Measurements from ENCODE around the gene CTNNA2.

Gene CTNNA2

GRCh38 chr2:80111185-80111584 lies 598.3 kb downstream of the CTNNA2 start:
- ATAC-seq (ENCODE audit: low read depth) (no peak), DNase-seq (ENCODE audit: low spot score in 2 of 2) (no peak)
- Mint-ChIP-seq H3K9me3 (peaks cover 6% of the 10 kb centered on the region), H3K36me3 (no peaks in the 10 kb centered on the region), H3K4me3 (no peak overlapping the region), H3K27me3 (no peaks in the 10 kb centered on the region), H3K4me1 (no peaks in the 10 kb centered on the region), H3K27ac (no peak overlapping the region)

DNA sequence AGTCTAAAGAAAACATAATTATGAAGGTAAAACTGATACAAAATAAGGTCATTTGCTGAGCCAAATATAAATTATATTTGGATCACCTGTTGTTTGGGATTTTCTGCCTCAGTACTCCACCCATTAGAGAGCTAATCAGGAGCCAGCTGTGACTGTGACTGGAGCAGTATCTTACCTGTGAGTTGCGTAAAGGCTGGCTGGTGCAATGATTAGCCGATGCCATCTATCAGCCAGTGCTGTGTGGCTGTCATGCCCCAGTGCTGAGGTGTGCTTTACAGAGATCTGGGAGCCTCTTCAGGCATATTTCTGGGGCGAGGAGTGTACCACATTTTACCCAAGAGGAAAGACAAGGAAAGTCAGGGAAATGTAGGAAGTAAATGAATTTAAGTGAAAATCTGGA lies 599.9 kb downstream of the CTNNA2 start:
- DNase-seq (ENCODE audit: low spot score in 2 of 2): no peak
- H3K27ac Mint-ChIP-seq: no peak overlapping the region
- H3K4me3 Mint-ChIP-seq: no peak overlapping the region
- no peaks in the 10 kb centered on the region for H3K4me1 Mint-ChIP-seq
- no peaks in the 10 kb centered on the region for H3K27me3 Mint-ChIP-seq
- ATAC-seq (ENCODE audit: low read depth): no peak
- H3K36me3 Mint-ChIP-seq: no peaks in the 10 kb centered on the region
- H3K9me3 Mint-ChIP-seq: peaks cover 8% of the 10 kb centered on the region

- Mint-ChIP-seq H3K27ac (no peak overlapping the region), H3K27me3 (no peaks in the 10 kb centered on the region), H3K9me3 (peaks cover 7% of the 10 kb centered on the region), H3K4me1 (no peaks in the 10 kb centered on the region), H3K36me3 (no peaks in the 10 kb centered on the region), H3K4me3 (no peak overlapping the region)
- ATAC-seq (ENCODE audit: low read depth) (no peak), DNase-seq (ENCODE audit: low spot score in 2 of 2) (no peak)
These were observed 600.5 kb downstream of the CTNNA2 start for GRCh38 chr2:80113399-80113798.

DNA sequence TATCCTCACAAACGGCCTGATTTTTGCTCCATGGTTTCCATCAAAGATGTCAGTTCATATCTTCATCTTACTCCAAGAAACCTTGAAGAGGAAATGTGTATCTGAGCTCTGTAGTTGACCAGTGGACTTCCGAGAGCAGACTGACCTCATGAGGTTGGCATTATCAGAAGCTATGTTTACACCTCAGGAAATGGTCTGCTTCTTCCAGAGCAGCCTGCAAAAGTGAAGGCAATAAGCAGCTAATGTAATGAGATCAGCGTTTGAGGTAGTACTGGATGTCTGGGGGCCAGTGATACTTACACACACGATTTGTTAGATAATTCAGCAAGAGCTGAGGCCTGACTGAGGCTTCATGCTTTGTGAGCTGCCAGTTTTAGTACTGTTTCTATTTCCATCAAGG lies 602.0 kb downstream of the CTNNA2 start:
- no peak for DNase-seq (ENCODE audit: low spot score in 2 of 2)
- Mint-ChIP-seq H3K27me3 (no peaks in the 10 kb centered on the region), H3K27ac (no peak overlapping the region), H3K9me3 (peaks cover 5% of the 10 kb centered on the region), H3K4me3 (no peak overlapping the region), H3K4me1 (no peaks in the 10 kb centered on the region), H3K36me3 (no peaks in the 10 kb centered on the region)
- ATAC-seq (ENCODE audit: low read depth): no peak

GRCh38 chr2:80117401-80117800 lies 604.5 kb downstream of the CTNNA2 start:
- Mint-ChIP-seq H3K4me3 (no peak overlapping the region), H3K36me3 (no peaks in the 10 kb centered on the region), H3K27me3 (no peaks in the 10 kb centered on the region), H3K4me1 (no peaks in the 10 kb centered on the region), H3K27ac (no peak overlapping the region), H3K9me3 (peaks cover 6% of the 10 kb centered on the region)
- DNase-seq (ENCODE audit: low spot score in 2 of 2): no peak
- no peak for ATAC-seq (ENCODE audit: low read depth)

DNA sequence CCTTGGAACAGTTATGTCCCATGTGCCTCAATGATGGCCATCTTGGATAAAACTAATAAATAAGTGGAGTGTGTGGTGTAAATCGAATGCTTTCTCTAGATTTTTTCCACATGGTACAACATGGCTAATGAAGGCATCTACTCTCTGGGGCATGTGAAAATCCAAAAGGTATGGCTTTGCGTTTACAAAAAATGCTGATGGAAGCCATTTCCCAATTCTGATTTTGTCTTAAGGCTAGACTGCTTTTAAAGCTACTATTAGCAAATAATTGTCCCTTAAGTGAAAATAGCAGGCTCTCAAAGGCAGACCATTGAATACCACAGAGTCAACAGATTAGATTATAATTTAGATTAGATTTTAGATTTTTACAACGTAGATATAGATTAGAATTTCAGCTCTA lies 608.0 kb downstream of the CTNNA2 start:
- Mint-ChIP-seq H3K9me3 (peaks cover 8% of the 10 kb centered on the region), H3K36me3 (no peaks in the 10 kb centered on the region), H3K4me1 (no peaks in the 10 kb centered on the region), H3K27me3 (no peaks in the 10 kb centered on the region), H3K27ac (no peak overlapping the region), H3K4me3 (no peak overlapping the region)
- no peak for DNase-seq (ENCODE audit: low spot score in 2 of 2)
- ATAC-seq (ENCODE audit: low read depth): no peak

DNA sequence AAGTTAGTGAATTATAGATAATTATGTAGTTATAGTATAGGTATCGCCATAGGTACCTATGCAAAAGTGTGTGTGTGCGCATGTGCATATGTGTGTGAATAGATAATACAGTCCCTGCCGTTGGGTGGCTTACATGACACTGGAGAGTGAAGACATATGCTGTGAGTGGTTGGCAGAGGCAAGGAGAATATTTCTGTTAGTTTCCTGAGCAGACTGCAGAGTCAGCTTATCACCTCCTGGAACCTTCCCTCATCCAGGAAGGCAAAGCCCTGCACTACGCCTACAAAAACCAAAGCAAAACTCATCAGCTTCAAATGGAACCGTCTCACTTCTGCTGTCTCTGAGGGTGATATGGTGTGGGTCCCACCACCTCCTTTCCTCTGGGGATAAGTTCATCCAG lies 609.8 kb downstream of the CTNNA2 start:
- DNase-seq (ENCODE audit: low spot score in 2 of 2): no peak

DNA sequence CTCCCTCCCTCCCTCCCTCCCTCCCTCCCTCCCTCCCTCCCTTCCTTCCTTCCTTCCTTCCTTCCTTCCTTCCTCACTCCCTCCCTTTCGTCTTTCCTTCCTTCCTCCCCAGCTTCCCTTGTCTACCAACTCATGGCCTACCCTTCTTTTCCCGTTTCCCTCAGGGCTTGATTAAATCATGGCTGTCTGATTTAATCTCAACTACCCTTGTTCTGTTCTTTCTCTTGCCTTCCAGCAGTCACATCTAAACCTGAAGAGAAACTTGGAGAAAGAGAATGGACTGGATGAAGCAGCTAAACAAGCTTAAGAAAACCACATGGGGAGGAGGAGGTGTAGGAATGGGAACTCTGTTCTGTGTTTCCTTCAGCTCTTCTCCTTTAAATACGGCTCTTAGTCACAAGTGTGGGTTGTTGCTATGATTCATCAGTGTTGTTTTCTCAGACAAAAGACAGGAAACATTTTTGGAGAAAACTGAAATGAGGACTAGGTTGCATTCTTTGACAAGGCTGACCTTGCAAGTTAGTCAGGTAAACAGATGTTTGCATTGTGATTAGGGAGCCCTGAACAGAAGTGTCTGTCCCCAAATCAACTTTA lies 613.8 kb downstream of the CTNNA2 start:
- no peaks in the 10 kb centered on the region for H3K4me1 Mint-ChIP-seq
- no peaks in the 10 kb centered on the region for H3K36me3 Mint-ChIP-seq
- no peak overlapping the region for H3K27ac Mint-ChIP-seq
- ATAC-seq (ENCODE audit: low read depth) (no peak), DNase-seq (ENCODE audit: low spot score in 2 of 2) (no peak)
- peaks cover 2% of the 10 kb centered on the region for H3K27me3 Mint-ChIP-seq
- no peak overlapping the region for H3K4me3 Mint-ChIP-seq
- H3K9me3 Mint-ChIP-seq: peaks cover 7% of the 10 kb centered on the region

More for the DNA sequence above, 609.8 kb downstream of the CTNNA2 start:
- Mint-ChIP-seq H3K4me1 (no peaks in the 10 kb centered on the region), H3K9me3 (peaks cover 7% of the 10 kb centered on the region), H3K4me3 (no peak overlapping the region), H3K27me3 (peaks cover 2% of the 10 kb centered on the region), H3K36me3 (no peaks in the 10 kb centered on the region), H3K27ac (no peak overlapping the region)
- ATAC-seq (ENCODE audit: low read depth): no peak

DNA sequence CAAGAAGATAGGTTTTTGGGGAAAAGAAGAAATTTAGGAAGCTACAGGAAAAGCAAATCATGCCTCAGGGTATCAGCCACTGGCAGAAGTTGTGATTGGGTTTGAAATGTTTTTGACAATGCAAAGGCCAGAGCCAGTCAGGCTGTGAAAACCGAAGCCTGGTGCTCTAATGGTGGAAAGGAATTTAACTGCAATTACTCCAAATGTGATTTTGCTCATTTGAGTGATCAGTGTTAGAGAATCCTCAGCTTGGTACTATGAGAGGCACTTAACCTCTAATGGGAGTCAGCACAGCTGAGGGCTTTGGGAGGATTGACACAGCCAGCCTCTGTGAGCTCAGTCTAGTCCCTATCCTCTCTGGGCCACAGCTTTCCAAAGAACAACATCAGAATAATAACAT lies 615.2 kb downstream of the CTNNA2 start:
- H3K27me3 Mint-ChIP-seq: peaks cover 2% of the 10 kb centered on the region
- H3K27ac Mint-ChIP-seq: no peak overlapping the region
- H3K36me3 Mint-ChIP-seq: no peaks in the 10 kb centered on the region
- peaks cover 4% of the 10 kb centered on the region for H3K9me3 Mint-ChIP-seq
- no peaks in the 10 kb centered on the region for H3K4me1 Mint-ChIP-seq
- DNase-seq (ENCODE audit: low spot score in 2 of 2) (no peak), ATAC-seq (ENCODE audit: low read depth) (no peak)
- no peak overlapping the region for H3K4me3 Mint-ChIP-seq

GRCh38 chr2:80132281-80132680 lies 619.4 kb downstream of the CTNNA2 start:
- DNase-seq (ENCODE audit: low spot score in 2 of 2) (no peak), ATAC-seq (ENCODE audit: low read depth) (no peak)
- H3K27ac Mint-ChIP-seq: no peak overlapping the region
- H3K27me3 Mint-ChIP-seq: no peaks in the 10 kb centered on the region
- peaks cover 6% of the 10 kb centered on the region for H3K9me3 Mint-ChIP-seq
- no peaks in the 10 kb centered on the region for H3K4me1 Mint-ChIP-seq
- no peak overlapping the region for H3K4me3 Mint-ChIP-seq
- H3K36me3 Mint-ChIP-seq: no peaks in the 10 kb centered on the region

- DNase-seq (ENCODE audit: low spot score in 2 of 2) (no peak), ATAC-seq (ENCODE audit: low read depth) (no peak)
- Mint-ChIP-seq H3K4me1 (no peaks in the 10 kb centered on the region), H3K27ac (no peak overlapping the region), H3K4me3 (no peak overlapping the region), H3K36me3 (no peaks in the 10 kb centered on the region), H3K9me3 (peaks cover 6% of the 10 kb centered on the region), H3K27me3 (no peaks in the 10 kb centered on the region)
These were observed 622.1 kb downstream of the CTNNA2 start for GRCh38 chr2:80135001-80135400.

GRCh38 chr2:80136338-80136737 lies 623.5 kb downstream of the CTNNA2 start:
- Mint-ChIP-seq H3K9me3 (peaks cover 6% of the 10 kb centered on the region), H3K27me3 (no peaks in the 10 kb centered on the region), H3K27ac (no peak overlapping the region), H3K4me3 (no peak overlapping the region), H3K36me3 (no peaks in the 10 kb centered on the region), H3K4me1 (no peaks in the 10 kb centered on the region)
- no peak for ATAC-seq (ENCODE audit: low read depth)
- DNase-seq (ENCODE audit: low spot score in 2 of 2): no peak

DNA sequence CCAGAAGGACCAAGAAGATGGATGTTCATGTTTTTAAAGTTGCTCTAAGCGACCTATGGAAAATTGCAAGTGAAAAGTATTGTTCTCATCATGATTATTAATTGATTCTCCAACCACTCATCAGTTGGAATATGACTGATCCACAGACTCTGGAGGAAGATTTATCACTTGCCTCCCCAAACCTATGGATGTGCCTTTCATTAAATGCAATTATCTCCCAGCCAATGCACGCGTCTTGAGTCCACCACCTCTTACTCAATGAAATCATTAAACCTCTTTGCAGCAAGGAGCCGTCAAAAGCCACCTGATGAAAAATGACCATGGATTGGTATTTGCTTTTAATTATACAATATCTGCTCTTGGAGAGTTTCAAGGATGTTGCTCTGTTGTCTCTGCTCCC lies 626.1 kb downstream of the CTNNA2 start:
- ATAC-seq (ENCODE audit: low read depth): no peak
- no peak for DNase-seq (ENCODE audit: low spot score in 2 of 2)
- H3K4me3 Mint-ChIP-seq: no peak overlapping the region

DNA sequence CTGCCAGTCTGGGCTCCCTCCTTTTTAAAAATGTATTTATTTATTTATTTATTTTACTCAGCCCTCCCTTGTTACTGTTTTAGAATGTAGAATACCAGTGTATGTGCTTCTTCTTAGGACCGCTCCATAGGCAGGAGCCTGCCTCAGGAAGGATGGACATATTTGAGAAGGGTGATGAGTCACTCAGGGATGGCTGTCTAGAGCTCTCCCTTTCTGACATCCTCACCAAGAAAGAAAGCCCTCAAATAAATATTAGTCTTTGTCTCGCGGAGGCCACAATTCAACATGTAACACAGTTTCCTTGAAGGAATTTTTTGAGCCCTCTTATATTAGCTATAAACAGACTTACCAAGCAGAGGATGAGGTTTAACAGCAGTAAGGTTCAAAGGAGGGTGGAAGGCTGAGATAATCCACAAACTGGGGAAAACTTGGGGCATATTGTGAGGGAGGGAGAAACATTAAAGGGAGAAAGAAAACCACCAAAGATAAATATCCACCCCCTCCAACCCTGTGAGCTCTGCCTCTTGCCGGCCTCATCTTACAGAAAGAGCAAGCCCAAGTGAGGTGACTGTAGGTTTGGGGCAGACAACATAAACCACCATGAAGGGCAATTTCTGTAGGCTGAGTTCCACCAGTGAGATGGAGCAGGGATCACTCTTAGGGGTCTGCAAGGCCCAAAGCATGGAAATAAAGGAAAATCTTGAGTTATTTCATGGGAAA lies 628.3 kb downstream of the CTNNA2 start:
- H3K4me1 Mint-ChIP-seq: no peaks in the 10 kb centered on the region
- no peaks in the 10 kb centered on the region for H3K27me3 Mint-ChIP-seq
- no peak overlapping the region for H3K4me3 Mint-ChIP-seq
- no peak for ATAC-seq (ENCODE audit: low read depth)
- H3K27ac Mint-ChIP-seq: no peak overlapping the region
- no peaks in the 10 kb centered on the region for H3K36me3 Mint-ChIP-seq
- peaks cover 3% of the 10 kb centered on the region for H3K9me3 Mint-ChIP-seq
- no peak for DNase-seq (ENCODE audit: low spot score in 2 of 2)

More for the DNA sequence above, 626.1 kb downstream of the CTNNA2 start:
- H3K9me3 Mint-ChIP-seq: peaks cover 6% of the 10 kb centered on the region
- no peaks in the 10 kb centered on the region for H3K36me3 Mint-ChIP-seq
- no peak overlapping the region for H3K27ac Mint-ChIP-seq
- H3K4me1 Mint-ChIP-seq: no peaks in the 10 kb centered on the region
- H3K27me3 Mint-ChIP-seq: no peaks in the 10 kb centered on the region

- H3K27ac Mint-ChIP-seq: no peak overlapping the region
- no peak overlapping the region for H3K4me3 Mint-ChIP-seq
- DNase-seq (ENCODE audit: low spot score in 2 of 2): no peak
- H3K27me3 Mint-ChIP-seq: no peaks in the 10 kb centered on the region
- ATAC-seq (ENCODE audit: low read depth): no peak
- H3K36me3 Mint-ChIP-seq: no peaks in the 10 kb centered on the region
- no peaks in the 10 kb centered on the region for H3K9me3 Mint-ChIP-seq
- H3K4me1 Mint-ChIP-seq: no peaks in the 10 kb centered on the region
These were observed 632.6 kb downstream of the CTNNA2 start for GRCh38 chr2:80145499-80145898.
